ENCODE measurements around the gene IRS2.

The IRS2 gene

DNA sequence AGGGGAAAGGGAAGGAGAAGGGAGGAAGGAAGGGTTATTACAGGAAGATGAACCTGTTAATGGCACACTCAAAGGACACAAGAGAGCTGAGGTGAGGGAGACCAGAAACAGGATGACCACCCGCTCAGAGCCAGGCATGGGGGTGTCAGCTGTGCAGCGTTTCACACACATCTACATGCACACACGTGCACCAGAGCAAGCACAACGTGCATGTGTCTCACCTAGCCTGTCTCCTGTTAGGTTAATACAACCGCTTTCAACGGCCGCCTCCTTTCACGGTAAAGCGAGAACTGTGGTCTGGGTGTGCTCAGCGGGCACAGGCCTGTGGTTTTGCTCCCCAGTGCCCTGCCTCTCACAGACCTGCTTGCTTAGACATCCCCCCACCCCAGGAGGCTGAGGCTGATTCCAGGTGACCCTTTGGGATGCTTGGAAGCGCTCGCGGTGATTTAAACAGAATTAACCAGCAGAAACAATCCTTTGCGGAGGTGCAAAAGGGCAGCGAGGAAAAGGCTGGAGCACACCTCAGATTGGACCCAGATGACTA, 27.4 kb downstream of the IRS2 start:
- no peak for DNase-seq (ENCODE audit: low spot score)

DNA sequence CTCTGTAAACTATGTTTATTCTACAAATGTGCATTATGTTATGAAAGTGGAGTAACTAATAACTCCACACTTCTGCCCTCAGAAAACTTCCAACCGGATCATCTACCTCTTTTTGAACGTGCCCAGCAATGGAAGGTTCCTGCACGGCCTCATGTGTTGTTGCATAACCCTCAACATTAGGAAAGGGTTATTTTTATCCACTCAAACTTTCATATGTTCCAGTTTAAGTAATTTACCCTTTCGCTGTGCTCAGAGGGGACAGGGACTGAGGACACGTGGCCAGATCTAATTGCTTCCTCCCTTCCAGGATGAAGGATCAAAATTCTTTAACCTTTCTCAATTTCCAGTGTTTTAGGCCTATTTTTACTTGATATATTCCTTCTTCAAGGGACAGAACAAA, 29.6 kb downstream of the IRS2 start:
- DNase-seq (ENCODE audit: low spot score), result no peak

DNA sequence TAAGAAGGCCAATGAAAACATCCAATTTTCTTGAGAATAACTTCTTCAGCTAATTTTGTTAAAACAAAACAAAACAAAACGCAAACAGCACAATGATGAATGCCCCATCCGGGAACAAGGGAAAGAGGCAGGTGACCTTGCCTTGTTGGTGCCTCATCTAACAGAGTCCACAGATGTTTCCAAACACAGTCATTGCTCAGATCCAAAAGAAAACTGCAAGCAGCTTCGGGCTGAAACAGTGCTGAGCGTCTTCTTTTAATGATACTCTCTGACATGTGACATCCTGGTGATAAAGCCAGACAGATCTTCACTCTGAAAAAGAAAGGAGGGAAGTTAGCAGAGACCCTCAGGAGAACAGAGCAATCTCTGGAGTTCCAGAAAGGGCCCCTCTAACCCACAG, 30.4 kb downstream of the IRS2 start:
- DNase-seq (ENCODE audit: low spot score), result no peak

DNA sequence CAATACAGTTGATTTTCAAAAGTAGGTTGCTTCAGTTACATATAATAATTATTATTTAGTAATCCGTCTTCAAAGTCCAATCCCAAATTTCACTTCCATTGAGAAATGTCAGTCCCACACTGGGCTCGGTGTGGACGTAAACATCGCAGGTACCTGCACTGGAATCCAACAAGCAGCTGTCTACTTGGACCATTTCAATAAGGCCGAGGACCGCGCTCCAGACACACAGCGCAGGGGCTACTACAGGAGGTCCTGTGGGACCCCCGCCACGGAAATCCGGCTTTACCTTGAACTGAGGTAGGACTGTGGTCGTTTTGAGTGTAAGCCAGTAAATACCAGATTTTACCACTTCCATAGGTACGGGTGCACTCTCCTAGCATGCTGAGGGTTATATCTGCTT, 30.8 kb downstream of the IRS2 start:
- DNase-seq (ENCODE audit: low spot score), result no peak

DNA sequence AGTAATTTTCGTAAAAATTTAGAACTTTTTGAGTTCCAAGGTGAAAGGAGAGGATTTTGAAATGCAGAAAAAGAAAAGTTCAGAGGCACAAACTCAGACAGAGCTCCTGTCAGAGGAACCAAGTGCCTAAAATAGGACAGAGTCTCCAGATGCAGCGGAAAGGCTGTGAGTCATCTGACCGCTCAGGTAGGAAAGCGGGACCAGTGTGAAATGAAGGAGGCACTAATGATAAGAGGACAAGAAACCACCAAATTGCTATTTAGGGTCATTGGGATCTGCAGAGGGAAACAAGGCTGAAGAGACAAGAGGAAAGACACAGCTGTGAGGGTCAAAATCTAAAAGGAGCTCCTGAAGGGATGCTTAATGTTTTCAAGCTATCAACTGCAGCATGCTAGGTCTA, 34.9 kb downstream of the IRS2 start:
- no peak for DNase-seq (ENCODE audit: low spot score)

DNA sequence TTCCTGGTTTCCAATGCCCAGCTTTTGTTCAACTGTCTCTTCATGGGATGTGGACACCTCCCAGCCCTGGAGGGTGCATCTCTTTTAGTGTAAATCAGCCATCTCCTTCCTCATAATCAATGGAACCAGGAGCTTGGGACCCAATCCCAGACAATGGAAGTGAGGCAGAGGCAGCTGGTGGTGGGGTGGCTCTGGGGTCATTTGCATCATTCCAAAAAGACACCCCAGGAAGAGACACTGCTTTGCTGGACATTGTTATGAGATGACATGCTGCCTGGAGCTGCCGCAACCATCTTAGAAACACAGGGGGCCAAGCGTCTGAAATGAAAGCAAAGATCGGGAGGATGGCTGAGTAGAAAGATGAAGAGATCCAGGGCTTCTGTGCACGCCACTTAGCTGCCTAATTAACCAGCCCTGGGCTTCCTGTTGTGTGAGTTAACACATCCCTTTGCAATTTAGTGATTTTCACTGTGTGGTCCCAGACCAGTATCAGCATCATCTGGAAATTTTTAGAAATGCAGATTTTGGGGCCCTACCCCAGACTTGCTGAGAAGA, 36.1 kb downstream of the IRS2 start:
- DNase-seq (ENCODE audit: low spot score), result no peak

DNA sequence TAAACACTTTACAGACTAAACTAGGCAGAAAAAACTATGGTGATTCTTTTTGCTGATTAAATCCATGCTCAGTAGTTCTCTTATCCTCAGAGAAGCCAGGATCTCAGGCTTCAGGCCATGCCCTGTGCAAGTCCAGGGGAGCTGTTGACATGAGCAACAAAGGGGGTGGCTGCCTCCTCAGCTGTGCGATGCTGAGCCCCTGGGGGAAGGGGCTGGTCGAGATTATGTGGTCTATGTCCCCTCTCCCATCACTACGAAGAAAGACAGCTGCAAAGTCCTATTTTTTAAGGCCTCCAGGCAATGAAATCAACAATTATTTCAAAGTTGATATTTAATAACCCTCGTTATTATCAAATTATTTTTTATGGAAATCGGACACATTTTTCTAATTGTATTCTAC, 37.0 kb downstream of the IRS2 start:
- no peak for DNase-seq (ENCODE audit: low spot score)

DNA sequence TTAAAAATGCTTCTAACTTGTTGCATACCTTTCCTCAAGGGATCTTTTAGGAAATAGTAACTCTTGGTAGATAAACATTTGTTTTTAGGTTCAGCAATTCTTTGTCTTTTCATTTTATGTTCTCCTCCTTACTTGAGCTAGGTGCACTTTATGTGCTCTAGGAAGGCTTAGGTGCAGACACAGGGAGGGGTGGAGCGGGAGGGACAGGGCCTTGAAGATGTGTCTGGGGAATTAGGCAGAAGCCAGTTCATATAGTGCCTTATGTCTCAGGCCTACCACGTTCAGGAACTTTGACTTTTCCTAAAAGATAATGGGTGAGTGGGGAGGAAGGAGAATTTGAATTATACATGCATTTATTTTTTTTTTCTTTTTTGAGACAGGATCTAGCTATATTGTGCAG, 37.7 kb downstream of the IRS2 start:
- DNase-seq (ENCODE audit: low spot score), result no peak

DNA sequence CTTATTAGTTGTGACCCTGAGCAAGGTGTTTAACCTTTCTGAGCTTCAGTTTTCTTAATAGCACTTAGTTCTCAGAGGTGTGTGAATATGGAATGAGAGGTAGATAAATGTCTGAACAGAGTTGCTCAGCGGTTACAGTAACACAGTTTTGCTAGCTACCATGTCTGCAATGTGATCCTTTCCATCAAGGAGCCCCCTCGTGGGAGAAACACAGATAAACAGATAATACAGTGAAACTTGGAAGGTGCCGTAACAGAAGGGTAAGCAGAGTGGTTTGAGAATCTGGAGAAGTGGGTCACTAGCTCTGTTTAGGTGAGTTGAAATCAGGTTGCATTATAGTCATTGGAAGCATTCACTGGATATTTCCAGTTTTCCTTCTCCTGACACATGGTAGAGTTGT, 38.9 kb downstream of the IRS2 start:
- no peak for DNase-seq (ENCODE audit: low spot score)

DNA sequence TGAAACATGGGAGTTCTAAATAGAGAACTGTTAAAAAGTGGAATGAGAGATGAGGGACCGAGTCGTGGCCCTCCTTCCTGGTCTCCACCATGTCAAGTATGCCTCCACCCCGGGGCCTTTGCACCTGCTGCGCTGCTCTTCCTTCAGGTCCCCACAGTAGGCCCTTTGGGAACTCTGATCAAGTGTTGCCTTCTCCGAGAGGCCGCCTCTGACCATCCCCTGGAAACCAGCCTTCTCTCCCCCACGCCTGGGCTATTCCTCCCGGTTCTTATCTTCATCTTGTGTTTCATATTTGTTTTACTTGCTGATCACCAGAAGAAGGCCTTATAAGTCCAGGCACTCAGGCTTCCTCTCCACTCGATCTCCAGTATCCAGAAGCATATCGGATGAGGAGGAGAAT, 40.0 kb downstream of the IRS2 start:
- no peak for DNase-seq (ENCODE audit: low spot score)

DNA sequence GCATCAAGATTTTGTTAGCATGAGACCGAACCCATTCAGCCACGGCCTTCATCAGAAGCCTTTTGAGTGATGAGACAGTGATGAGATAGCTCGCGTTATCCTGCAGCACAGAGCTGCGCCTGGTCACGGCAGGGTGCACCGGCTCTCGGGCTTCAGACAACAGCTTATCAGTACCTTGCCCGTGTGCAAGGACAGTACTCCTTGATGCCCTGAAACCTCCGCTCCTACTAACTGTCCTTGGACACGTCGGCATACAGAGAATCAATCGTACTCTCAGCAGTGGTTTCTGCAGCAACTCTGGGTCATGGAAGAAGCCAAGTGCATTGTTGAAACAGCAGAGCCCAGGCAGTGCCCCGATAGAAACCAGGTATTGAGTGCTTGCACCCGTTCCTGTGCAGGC, 40.7 kb downstream of the IRS2 start:
- DNase-seq (ENCODE audit: low spot score), result no peak

DNA sequence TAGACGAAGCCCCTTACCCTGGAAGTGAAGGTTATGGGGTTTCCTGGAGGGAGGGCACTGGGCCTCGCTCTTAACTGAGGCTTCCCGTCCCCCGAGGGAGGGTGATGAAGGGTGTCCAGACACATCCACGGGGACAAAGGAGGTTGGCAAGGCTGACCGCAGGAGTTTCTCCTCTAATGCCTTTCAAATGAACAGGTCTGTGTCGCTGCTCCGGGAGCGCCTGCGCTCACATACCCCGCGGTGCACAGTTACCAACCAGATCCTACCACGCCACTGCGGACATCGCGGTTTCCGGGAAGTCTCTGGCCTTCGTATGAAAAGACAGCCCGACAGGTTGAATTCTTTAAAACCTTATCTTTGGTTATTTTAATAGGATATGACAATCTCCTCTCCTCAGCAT, 41.3 kb downstream of the IRS2 start:
- no peak for DNase-seq (ENCODE audit: low spot score)

DNA sequence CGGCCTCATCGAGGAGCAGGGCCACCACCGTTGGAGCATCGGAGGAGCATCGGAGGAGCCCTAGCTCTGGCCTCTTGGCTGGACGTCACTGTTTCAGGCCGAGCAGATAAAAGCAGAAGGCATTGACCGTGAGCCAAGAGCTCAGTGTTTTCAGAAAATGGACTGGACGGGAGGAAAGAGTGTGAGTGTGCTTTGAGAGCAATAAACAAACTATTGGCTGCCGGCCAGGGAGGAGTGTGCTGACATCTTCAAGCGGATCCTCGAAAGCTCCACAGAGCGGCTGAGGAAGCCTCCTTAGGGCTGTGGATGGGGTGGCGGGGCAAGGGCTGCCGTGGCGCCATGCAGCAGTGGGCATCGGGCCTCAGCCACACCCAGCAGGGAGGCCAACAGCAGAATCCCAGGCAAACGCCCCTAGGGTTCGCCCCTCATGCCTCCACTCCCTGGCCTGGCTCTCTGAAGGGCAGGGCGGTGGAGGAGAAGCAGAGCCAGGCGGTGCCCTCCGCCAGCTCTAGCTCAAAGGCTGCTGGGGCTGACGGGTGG, 41.8 kb downstream of the IRS2 start:
- DNase-seq (ENCODE audit: low spot score), result peak; percentile 60

DNA sequence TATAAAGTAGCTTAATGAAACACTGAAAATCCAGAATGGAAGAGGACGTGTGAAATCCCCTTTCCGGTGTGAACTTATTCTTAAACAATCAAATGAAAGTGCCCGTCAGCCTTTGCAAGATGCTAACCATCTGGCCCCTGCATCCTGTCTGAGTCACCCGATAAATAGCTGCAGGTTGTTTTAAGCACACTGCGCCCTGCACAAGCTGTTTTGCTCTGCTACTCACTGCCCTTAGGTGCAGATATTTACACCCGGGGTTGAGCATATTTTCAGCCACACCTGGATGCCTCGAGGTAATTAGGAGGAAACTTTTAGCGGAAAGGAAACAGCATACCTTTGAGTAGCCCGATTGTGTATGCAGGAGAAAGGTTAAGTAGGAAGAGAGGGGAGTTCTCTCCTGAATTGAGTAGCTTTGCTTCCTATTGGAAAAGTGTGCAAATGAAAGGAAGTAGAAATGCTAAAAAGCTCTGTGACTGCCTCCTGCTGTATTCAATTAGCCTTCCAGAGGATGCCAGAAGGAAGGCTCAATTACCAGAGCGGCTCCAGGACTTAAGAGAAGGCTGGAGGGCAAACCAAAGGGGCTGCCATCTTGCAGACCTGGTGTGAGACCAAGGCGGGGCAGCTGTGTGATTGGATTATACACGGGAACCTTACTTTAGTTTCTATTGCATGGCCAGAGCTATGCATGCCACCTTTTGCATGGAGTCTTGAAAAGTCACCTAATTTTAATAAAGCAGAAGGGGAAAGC, 42.5 kb downstream of the IRS2 start:
- DNase-seq (ENCODE audit: low spot score), result no peak

DNA sequence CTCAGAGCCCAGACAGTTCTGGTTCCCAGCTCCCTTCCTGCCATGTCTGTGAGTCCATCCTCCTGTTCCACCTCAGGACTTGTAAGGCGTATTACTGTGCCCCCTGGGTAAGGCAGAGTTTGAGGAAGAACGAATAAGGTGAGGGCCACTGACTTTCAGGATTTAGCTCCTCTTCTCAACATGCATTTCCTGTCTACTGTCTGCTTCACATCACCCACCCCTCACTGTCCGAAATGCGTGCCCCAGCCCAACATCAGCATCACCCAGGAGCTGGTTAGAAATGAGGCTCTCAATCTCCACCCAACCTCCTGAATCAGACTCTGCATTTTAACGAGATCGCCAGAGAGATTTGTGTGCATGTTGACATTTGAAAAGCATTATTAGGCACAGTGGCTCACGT, 44.4 kb downstream of the IRS2 start:
- DNase-seq (ENCODE audit: low spot score), result no peak

DNA sequence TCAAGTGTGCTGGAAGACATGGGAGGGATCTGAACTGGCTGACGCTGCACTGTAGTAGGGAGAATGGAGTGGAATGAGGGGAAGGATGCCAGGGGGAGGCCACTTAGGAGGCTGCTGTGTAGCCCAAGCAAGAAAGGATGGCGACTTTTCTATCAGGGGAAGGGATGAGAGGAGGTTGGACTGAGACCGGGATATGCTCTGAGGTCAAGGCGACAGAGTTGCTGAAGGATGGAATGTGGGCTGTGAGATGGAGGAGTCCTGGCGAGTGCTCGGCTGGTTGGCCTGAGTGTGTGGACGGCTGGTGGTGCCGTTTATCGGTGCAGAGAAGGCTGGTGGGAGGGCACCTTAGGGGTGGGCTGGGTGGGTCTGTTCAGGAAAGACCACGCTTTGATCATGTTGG, 45.7 kb downstream of the IRS2 start:
- DNase-seq (ENCODE audit: low spot score), result no peak

DNA sequence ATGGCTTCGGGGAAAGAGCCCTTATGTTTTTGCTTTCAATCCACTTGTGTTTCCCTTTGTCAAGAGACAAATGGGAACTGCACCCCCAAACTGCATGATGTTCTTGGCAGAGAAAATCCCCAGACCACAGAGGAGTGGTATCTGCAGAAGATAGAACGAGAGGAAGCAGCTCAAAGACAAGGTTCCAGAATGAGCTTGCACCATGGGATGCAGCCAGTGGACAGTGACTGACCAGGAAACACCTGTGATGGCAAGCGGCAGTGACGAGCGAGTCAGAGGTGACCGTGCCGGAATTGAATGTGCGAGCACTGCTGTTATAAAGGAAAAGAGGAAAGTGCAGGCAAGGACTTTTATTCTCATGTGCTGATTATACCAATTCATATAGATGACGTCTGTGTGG, 46.3 kb downstream of the IRS2 start:
- DNase-seq (ENCODE audit: low spot score), result peak; percentile 76

DNA sequence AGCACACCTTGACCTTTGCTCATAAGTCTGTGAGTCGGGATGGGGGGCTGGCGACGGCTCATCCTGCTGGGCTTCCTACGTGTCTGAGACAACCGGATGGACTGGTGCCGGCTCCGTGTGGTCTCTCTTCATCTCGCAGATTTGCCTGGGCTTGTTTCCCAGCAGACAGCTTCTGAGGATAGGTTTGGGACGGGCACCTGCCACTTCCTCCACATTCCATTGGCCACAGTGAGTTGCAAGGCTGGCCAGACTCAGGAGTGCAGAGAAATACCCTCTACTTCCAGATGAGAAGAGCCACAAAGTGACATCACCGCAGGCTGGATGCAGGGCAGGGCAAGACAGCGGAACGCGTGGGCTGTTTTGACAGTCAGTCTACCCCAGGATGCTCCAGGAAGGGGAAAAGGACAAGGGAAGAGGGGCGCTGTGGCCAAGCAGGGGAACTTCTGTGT, 48.1 kb downstream of the IRS2 start:
- no peak for DNase-seq (ENCODE audit: low spot score)

DNA sequence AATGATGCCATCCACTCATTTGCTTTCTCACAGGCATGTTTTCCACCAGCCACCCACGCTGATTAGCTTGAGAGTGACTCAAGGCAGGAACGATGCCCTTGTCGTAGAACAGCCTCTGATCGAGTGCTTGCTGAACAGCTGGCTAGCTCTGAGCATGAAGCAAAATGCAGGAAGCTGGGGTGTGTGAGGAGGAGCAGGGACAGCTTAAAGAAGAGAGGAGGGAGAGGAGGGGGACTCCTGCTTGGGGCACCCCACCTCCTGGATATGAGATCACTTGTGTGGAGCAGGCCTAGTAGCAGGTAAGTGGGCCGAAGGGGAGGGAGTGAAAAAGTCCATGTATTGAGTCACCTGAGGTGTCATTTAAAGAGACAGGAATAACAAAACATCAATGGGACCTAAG, 48.8 kb downstream of the IRS2 start:
- no peak for DNase-seq (ENCODE audit: low spot score)

DNA sequence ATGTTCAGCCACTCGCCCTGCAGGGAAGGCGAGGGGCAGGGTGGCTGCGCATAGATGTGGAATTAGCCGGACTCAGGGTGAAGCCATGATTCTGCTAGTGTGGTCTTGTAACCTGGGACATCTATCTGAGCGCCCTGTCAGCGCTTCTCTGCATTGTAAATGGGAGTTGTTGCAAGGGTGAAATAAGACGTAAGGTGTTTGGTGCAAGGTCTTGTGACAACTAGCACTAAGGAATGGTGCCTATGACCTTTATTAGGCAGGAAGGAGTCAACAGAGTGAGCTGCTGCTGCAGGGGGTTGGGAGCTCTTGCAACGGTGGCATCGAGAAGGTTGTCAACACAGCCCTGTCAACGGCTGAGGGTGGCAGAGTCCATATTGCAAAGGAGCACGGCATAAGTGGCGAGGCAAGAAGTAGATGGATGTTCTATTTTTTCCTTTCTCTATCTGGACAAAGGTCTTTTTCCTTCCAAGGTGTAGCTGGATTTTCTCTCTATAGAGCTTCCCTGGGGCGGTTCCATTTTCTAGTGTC, 49.3 kb downstream of the IRS2 start:
- DNase-seq (ENCODE audit: low spot score), result no peak

DNA sequence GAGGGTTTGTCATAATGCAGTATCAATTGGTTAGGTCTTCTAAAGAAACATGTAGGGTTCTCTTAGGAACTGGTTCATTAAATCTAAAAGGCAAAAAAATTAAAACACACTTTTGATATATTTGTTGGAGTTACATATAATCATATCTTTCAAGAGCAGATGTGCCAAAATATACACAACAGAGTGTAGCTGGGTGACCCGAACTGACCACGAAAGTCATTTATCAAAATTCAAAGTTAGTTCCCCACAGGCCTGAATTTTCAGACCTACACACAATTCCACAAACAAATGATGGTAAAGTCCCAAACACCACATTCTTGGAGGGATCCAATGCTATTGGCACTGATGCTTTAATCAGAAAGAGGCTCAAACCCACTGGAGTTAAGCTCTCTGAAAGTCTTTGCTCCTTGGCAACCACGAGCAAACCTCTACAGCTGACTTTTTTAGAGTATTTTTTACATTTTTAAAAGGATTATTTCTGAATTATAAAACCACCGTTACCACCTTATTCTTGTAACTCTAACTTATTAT, 50.9 kb downstream of the IRS2 start:
- DNase-seq (ENCODE audit: low spot score), result no peak

DNA sequence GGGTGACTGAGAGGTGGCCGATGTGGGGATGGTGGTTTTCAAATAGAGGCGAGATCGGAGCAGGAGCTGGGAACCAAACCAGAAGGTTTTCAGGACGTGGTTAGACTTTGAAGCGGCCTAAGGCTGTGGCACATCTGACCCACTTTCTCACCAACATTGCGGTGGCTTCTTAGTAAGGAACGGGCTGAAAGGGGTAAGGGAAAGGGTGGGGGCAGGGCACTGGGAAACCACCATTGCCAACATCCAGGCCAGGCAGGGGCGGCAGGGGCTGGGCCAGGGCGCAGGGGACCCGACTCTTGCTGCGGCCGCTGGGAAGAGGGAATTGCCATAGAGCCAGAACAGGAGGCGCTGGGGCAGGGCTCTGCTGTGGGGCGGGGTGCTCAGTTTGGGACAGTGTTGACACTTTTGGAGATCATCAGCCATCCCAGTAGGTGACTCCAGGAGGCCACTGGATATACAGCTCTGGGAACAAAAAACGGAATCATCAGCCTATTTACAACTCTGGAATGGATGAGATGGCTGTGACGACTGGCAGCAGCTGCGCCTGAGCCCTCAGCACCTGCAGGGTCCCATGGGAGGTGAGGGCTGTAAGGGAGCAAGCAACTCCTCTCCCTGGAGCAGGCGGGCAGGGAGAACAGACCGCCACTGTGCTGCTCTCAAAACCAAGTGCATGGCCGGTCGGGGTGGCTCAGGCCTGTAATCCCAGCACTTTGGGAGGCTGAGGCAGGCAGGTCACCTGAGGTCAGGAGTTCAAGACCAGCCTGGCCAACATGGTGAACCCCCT, 52.2 kb downstream of the IRS2 start:
- DNase-seq (ENCODE audit: low spot score), result no peak
